Measurements from ENCODE around the gene RFC3. TPM values are rescaled to one million over a fixed set of nuclear protein-coding genes. Genes with fewer than 3 reads are reported as not detected.

RFC3 gene
- total RNA-seq, 1 experiment from 2014 or later, result 59.2 TPM

DNA sequence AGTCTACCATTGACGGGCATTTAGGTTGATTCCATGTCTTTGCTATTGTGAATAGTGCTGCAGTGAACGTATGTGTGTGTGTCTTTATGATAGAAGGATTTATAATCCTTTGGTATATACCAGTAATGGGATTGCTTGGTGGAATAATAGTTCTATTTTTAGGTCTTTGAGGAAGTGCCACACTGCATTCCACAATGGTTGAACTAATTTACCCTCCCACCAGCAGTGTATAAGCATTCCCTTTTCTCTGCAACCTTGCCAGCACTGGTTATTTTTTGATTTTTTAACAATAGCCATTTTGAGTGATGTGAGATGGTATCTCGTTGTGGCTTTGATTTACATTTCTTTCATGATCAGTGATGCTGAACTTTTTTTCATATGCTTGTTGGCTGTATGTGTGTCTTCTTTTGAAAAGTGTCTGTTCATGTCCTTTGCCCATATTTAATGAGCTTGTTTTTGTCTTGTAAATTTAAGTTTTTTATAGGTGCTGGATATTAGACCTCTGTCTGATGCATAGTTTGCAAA lies 37.5 kb downstream of the RFC3 start:
- H3K36me3 Mint-ChIP-seq (ENCODE audit: insufficient read depth in 1 of 3, low read depth in 3 of 3), result no peaks in the 10 kb centered on the region; a peak in 1 of 7 replicates
- H3K4ac ChIP-seq (ENCODE audit: low read depth, low read length), result no peak overlapping the region
- H3K27me3 Mint-ChIP-seq (ENCODE audit: low read depth), result no peaks in the 10 kb centered on the region
- H3K23me2 ChIP-seq (ENCODE audit: insufficient read length, low read depth, low read length, poor library complexity, severe bottlenecking), result no peaks in the 10 kb centered on the region
- no peaks in the 10 kb centered on the region for H3K4me1 Mint-ChIP-seq
- H3K4me3 Mint-ChIP-seq, result no peak overlapping the region
- no peaks in the 10 kb centered on the region for H3K4me1 ChIP-seq (ENCODE audit: insufficient read depth, low read length)
- H2BK15ac ChIP-seq (ENCODE audit: low read depth, low read length), result no peak overlapping the region
- no peak overlapping the region for H4K5ac ChIP-seq (ENCODE audit: insufficient read length, low read depth, low read length)
- no peaks in the 10 kb centered on the region for H3K9me3 ChIP-seq (ENCODE audit: control insufficient read depth, low read depth, low read length)
- no peaks in the 10 kb centered on the region for H3K27me3 ChIP-seq (ENCODE audit: insufficient read depth, low read length)
- H3K79me2 ChIP-seq (ENCODE audit: insufficient read depth, low read length), result no peaks in the 10 kb centered on the region
- no peak overlapping the region for H2AK5ac ChIP-seq (ENCODE audit: insufficient read length, low read length)
- H2BK5ac ChIP-seq (ENCODE audit: insufficient read length, low read length), result no peak overlapping the region
- H4K20me1 ChIP-seq (ENCODE audit: control insufficient read depth, insufficient read depth, insufficient read length), result no peaks in the 10 kb centered on the region
- no peaks in the 10 kb centered on the region for H3K9me3 Mint-ChIP-seq
- H4K91ac ChIP-seq (ENCODE audit: insufficient read length, low read depth, low read length), result no peak overlapping the region
- H3K9ac ChIP-seq (ENCODE audit: extremely low read depth, insufficient read length, low read length), result no peak overlapping the region
- no peak overlapping the region for H2BK12ac ChIP-seq (ENCODE audit: insufficient read length, low read depth, low read length)
- H3K56ac ChIP-seq (ENCODE audit: insufficient read length, low read depth, low read length), result no peak overlapping the region
- peak overlapping the region in 1 of 3 experiments; percentile 62; a peak in 2 of 7 replicates for H3K27ac Mint-ChIP-seq
- H4K8ac ChIP-seq (replicated peaks; ENCODE audit: insufficient read length, low read depth, low read length), result no peak overlapping the region
- H2BK120ac ChIP-seq (ENCODE audit: low read depth, low read length, poor library complexity, severe bottlenecking), result no peak overlapping the region
- TF ChIP-seq, protein P1, sequence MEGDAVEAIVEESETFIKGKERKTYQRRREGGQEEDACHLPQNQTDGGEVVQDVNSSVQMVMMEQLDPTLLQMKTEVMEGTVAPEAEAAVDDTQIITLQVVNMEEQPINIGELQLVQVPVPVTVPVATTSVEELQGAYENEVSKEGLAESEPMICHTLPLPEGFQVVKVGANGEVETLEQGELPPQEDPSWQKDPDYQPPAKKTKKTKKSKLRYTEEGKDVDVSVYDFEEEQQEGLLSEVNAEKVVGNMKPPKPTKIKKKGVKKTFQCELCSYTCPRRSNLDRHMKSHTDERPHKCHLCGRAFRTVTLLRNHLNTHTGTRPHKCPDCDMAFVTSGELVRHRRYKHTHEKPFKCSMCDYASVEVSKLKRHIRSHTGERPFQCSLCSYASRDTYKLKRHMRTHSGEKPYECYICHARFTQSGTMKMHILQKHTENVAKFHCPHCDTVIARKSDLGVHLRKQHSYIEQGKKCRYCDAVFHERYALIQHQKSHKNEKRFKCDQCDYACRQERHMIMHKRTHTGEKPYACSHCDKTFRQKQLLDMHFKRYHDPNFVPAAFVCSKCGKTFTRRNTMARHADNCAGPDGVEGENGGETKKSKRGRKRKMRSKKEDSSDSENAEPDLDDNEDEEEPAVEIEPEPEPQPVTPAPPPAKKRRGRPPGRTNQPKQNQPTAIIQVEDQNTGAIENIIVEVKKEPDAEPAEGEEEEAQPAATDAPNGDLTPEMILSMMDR (conservative IDR thresholded peaks at IDR 0.05), result no peak
- H2BK20ac ChIP-seq (ENCODE audit: low read depth, low read length, poor library complexity, severe bottlenecking), result no peak overlapping the region
- no peak overlapping the region for H3T11ph ChIP-seq (ENCODE audit: low read length)
- H3K18ac ChIP-seq (ENCODE audit: insufficient read length, low read depth, low read length), result no peak overlapping the region
- H2AFZ ChIP-seq (ENCODE audit: low read length), result no peak overlapping the region
- H3K4me2 ChIP-seq (ENCODE audit: insufficient read depth, insufficient read length, low read length), result no peak overlapping the region
- no CpG with 5 or more reads among the region's 3 CpGs for WGBS (ENCODE audit: extremely low coverage, insufficient read length, low lambda C conversion rate)
- H3K27ac ChIP-seq (ENCODE audit: insufficient read length, low read depth, low read length), result no peak overlapping the region
- no peaks in the 10 kb centered on the region for H3K79me1 ChIP-seq (ENCODE audit: insufficient read depth, low read depth, low read length, poor library complexity, severe bottlenecking)
- no peak for DNase-seq
- H3K14ac ChIP-seq (ENCODE audit: insufficient read depth, low read length), result no peak overlapping the region
- no peak overlapping the region for H3K23ac ChIP-seq (ENCODE audit: insufficient read length, low read depth, low read length)

Measured in H9 (cell line).